ENCODE measurements around the gene PLEKHA6.

The PLEKHA6 gene

DNA sequence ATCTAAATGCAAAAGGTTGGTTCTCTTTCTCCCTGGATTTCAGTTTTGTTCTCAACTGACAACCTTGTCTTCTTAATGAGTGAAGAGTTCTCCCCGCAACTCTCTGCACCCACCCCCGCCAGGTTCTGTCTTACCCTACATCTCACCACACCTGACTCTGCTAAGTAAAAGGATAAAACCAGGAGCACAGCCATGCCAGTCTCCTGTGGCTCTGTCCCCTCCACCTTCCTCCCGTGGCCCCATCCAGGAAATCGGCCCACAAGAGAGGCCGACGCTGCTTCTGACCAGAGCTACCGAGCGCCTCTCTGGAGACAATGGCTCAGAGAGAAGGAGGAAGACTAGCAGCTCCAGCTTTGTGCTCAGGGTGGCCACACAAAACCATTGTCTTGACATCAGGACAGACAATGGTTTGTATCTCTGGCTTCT lies 72.2 kb downstream of the PLEKHA6 start:
- H3K27ac ChIP-seq: peak overlapping the region; percentile 96
- TF ChIP-seq, protein P1, sequence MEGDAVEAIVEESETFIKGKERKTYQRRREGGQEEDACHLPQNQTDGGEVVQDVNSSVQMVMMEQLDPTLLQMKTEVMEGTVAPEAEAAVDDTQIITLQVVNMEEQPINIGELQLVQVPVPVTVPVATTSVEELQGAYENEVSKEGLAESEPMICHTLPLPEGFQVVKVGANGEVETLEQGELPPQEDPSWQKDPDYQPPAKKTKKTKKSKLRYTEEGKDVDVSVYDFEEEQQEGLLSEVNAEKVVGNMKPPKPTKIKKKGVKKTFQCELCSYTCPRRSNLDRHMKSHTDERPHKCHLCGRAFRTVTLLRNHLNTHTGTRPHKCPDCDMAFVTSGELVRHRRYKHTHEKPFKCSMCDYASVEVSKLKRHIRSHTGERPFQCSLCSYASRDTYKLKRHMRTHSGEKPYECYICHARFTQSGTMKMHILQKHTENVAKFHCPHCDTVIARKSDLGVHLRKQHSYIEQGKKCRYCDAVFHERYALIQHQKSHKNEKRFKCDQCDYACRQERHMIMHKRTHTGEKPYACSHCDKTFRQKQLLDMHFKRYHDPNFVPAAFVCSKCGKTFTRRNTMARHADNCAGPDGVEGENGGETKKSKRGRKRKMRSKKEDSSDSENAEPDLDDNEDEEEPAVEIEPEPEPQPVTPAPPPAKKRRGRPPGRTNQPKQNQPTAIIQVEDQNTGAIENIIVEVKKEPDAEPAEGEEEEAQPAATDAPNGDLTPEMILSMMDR (conservative IDR thresholded peaks at IDR 0.05): no peak
- no peak for TF ChIP-seq ZFX (IDR thresholded peaks at IDR 0.05)

DNA sequence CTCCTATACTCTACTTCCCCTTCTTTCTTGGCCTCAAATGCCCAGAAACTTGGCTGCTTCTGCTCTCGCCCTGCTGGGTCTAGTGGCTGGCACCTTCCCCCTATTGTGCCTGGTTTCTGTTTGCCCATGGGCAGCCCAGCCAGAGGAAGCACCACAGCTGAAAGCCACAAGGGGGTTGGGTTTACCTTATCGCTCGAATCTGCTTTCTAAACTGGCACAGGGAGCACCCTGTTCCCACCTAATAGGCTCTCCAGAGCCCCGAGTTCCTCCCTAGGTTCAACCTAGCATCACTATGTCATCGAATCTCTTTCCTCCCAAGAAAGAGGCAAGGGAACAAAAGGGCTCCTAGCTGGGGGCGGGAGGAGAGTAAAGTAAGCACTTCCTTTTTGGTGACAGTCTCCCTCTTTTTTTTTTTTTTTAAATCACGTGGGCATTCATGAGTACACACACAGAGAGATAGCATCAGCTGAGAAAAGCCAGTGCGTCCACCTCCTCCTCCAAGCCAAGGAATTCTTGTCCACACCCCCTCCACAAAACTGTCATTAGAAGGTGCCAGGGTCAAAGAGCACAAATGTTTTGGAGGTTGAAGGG lies 72.8 kb downstream of the PLEKHA6 start:
- H3K27ac ChIP-seq: peak overlapping the region; percentile 96
- TF ChIP-seq ZFX (IDR thresholded peaks at IDR 0.05): no peak
- TF ChIP-seq, protein P1 (conservative IDR thresholded peaks at IDR 0.05): no peak

DNA sequence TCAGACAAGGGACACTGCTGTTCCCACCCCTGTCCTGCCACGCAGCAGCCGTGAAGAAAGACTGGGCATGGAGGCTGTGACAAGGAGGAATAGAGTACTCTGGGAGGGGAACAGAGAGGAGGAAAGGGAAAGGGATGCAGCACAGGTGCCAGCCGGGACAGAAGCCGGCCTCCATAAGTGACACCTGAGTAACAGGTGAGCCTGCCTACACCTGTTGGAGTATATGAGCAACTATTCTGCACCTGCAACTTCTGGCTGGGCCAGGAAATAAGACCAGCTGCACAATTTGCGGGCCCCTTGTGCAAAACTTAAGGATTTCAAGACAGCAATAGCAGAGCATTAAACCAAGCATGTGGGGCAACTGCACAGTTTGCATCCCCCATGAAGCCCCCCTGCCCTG lies 73.4 kb downstream of the PLEKHA6 start:
- TF ChIP-seq, protein P1 (conservative IDR thresholded peaks at IDR 0.05): no peak
- TF ChIP-seq ZFX (IDR thresholded peaks at IDR 0.05): no peak
- H3K27ac ChIP-seq: peak overlapping the region; percentile 96

DNA sequence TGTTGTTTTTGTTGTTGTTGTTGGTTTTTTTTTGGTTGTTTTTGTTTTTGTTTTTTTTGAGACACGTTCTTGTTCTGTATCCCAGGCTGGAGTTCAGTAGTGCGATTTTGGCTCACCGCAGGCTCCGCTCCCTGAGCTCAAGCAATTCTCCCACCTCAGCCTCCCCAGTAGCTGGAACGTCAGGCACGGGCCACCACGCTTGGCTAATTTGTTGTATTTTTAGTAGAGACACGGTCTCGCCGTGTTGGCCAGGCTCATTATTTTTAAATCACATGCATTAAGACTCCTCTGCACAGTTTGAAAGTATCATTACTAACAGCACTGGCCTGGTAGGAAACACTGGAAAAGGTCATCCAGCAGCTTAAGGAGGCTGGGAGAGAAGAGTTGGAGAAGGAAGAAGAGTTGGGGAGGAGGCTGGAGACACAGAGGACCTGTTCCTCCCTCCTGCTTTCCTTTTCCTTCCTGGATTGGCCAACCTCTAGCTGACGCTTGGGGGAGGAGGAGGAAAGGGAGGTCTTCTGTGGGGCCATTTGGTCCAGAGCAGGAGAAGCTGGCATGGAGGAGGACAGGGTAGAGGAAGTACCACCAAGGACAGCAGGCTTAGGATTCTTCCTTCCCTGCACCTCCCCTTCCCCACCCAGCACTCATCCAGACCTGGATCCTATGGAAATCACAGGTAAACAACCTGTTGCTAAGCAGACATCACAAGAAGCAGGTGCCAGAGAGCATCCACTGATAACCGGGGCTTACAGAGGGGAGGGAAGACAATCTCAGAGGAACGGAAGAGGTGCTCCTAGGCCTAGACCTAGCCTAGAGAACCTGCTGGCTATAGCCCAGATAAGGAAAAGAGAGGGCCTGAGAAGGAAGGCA lies 74.1 kb downstream of the PLEKHA6 start:
- TF ChIP-seq, protein P1 (conservative IDR thresholded peaks at IDR 0.05): no peak
- no peak for TF ChIP-seq ZFX (IDR thresholded peaks at IDR 0.05)
- peak overlapping the region; percentile 96 for H3K27ac ChIP-seq

DNA sequence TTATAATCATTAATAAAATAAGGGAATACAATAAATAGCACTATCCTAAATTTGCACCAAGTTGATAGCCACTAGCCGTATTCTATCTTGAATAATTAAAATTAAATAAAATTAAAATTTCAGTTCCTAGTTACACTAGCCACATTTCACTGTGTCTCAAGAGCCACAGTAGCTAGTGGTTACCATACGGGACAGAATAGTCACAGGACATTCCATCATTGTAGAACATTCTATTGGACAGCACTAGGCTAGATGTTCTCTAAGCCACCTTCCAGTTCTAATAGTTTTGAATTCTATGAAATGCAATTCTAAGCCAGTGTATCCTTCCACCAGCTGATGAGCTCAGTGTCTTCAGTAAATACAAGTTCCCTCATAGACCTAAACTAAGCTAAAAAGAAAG lies 74.8 kb downstream of the PLEKHA6 start:
- TF ChIP-seq ZFX (IDR thresholded peaks at IDR 0.05): no peak
- TF ChIP-seq, protein P1 (conservative IDR thresholded peaks at IDR 0.05): no peak
- H3K27ac ChIP-seq: no peak overlapping the region; the same call in 1 of the 2 replicates

DNA sequence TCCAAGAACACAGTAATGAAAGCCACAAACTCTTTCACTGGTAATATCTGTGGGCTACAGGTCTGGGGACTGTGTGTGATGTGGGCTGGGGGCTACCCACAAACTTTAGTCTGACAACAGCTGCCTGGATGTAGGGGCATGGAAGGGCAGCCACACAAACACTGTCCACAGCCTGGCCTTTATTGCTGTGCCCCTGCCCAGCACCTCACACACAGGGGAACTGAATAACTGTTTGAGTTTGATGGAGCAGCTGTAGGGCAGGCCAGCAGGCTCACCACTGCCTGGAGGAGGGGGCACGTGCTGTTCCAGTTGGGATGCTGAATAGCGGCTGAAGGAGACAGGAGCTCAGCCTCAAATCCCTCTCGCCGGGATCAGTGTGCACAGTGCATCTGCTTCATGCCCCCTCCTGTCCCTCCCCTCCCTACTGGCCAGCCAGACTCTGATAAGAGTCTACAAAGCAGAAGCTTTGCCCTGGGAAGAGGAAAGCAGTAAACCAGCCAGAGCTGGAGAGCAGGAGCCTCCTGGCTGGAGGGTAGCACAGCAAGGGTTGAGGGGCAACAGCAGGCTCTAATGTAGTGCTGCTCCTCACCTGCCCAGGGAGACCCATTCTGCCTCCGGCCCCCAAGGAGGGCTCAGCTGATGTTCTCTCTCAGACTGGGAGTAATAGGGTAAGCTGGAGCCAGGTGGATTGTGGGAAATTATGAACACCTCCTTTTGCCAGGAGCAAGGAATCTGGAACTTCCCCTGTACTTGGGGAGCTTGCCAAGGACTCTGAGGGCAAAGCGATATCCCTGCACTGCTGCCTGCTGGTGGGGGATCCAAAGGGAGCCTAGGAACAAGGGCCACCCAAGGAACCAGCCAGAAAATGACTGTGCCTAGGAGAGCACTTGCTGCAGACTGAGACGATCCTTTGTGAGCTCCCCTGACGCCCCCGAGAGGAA lies 75.7 kb downstream of the PLEKHA6 start:
- H3K27ac ChIP-seq: no peak overlapping the region; the same call in 1 of the 2 replicates
- no peak for TF ChIP-seq ZFX (IDR thresholded peaks at IDR 0.05)
- TF ChIP-seq, protein P1 (conservative IDR thresholded peaks at IDR 0.05): no peak
